Cardiac muscle cell (in vitro differentiated cells and primary cell): ENCODE results near the gene IL17REL. TPM values are rescaled to one million over a fixed set of nuclear protein-coding genes. Genes with fewer than 3 reads are reported as not detected.

Experiments
- DNase-seq, 2 donors: peaks; one replicate each; pipeline versions ENCODE4 v3.0.0 to v3.0.0-alpha.2; 2010 to 2017; ENCODE audit warnings: low read depth in 1 of 2, low spot score in 1 of 2
- H3K27ac ChIP-seq: fragments of 200-600 bp; sonication (generic); 2 replicates; pipeline ENCODE4 v1.5.1; 2016
- H3K27me3 ChIP-seq: fragments of 200-600 bp; sonication (generic); 2 replicates; pipeline ENCODE4 v1.6.0; 2016; ENCODE audit warnings: control low read depth
- H3K36me3 ChIP-seq: fragments of 200-600 bp; sonication (generic); 2 replicates; pipeline ENCODE4 v1.5.1; 2016; ENCODE audit warnings: control low read depth
- H3K4me1 ChIP-seq: fragments of 200-600 bp; sonication (generic); 2 replicates; pipeline ENCODE4 v1.8.1; 2017; ENCODE audit warnings: low read depth, mild to moderate bottlenecking, mixed run types
- H3K4me3 ChIP-seq: fragments of 200-600 bp; sonication (generic); 2 replicates; pipeline ENCODE4 v1.5.1; 2016; ENCODE audit warnings: mild to moderate bottlenecking
- H3K9me3 ChIP-seq: fragments of 200-600 bp; sonication (generic); 2 replicates; pipeline ENCODE4 v1.5.1; 2017; ENCODE audit warnings: low read depth, mild to moderate bottlenecking, control low read depth
- polyA plus RNA-seq: library from polyadenylated mRNA; unstranded; fragments of >200 nt; fragmentation: Nextera tagmentation; extraction: Ambion mirVana; gene quantifications from 2 replicates; pipeline ENCODE4 v1.2.1, GENCODE V29; 2016
- total RNA-seq: library from RNA; depleted of rRNA; stranded (reverse); fragments of >200 nt; gene quantifications from 2 replicates; pipeline ENCODE4 v1.2.3, GENCODE V29; 2016
- TF ChIP-seq, protein P1 (sequence below): IDR thresholded peaks from 2 replicates; pipeline ENCODE4 v1.5.1; 2012; ENCODE audit warnings: low read depth, mild to moderate bottlenecking, low read length

IL17REL gene
- total and polyA plus RNA-seq, 2 experiments from 2014 or later = 1.8 TPM; not detected in 1

DNA sequence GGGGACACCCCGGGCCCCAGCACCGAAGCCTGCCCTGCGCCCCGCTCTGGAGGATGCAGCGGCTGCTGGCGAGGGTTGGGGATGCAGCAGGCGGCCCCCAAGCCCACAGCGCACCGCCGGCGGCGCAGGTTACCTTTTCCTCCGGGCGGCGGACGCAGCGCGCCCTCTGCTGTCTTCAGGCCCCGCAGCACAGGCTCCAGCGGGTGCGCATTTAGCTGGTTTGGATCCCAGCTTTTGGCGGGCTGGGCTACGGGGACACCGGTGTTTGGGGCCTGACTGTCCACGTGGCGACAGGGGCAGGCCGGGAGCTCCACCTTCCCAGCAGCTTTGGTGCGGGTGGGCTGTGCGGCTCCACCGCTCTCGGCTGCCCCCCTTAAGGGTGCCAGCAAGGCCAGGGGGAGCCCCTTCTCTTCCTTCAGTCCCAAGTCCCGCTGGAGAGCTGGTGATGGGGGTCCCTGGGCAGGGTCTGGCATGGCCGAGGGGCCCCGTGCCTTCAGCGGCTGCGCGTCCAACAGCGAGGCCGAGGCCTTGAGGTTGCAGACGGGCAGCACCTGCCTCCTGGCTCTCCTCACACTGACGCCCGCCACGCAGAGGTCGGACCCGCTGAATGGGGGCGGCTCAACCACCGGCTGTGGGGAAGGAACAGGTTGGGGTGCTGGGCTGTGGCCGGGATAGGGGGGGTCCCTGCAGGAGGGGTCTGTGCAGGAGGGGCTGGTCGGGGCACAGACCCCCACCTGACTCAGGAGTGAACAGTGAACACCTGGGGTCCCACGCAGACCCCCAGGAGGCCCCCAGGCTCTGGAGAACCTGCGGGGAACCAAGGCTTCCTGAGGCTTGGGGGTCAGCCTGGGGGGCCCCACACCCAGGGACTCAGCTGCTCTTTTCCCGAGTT is 18.0 kb upstream of the IL17REL start:
- Histone ChIP-seq H3K9me3 (no peaks in the 10 kb centered on the region), H3K36me3 (no peaks in the 10 kb centered on the region), H3K4me3 (peak overlapping the region; percentile 4), H3K27ac (no peak overlapping the region), H3K27me3 (peaks cover 30% of the 10 kb centered on the region), H3K4me1 (no peaks in the 10 kb centered on the region)
- peak; percentile 76 to 85 for DNase-seq
- TF ChIP-seq, protein P1, sequence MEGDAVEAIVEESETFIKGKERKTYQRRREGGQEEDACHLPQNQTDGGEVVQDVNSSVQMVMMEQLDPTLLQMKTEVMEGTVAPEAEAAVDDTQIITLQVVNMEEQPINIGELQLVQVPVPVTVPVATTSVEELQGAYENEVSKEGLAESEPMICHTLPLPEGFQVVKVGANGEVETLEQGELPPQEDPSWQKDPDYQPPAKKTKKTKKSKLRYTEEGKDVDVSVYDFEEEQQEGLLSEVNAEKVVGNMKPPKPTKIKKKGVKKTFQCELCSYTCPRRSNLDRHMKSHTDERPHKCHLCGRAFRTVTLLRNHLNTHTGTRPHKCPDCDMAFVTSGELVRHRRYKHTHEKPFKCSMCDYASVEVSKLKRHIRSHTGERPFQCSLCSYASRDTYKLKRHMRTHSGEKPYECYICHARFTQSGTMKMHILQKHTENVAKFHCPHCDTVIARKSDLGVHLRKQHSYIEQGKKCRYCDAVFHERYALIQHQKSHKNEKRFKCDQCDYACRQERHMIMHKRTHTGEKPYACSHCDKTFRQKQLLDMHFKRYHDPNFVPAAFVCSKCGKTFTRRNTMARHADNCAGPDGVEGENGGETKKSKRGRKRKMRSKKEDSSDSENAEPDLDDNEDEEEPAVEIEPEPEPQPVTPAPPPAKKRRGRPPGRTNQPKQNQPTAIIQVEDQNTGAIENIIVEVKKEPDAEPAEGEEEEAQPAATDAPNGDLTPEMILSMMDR = peak; percentile 85

GRCh38 chr22:50027639-50028537 is 15.3 kb upstream of the IL17REL start:
- Histone ChIP-seq H3K4me1 (no peaks in the 10 kb centered on the region), H3K9me3 (no peaks in the 10 kb centered on the region), H3K4me3 (no peak overlapping the region), H3K27me3 (peaks cover 30% of the 10 kb centered on the region), H3K27ac (no peak overlapping the region), H3K36me3 (no peaks in the 10 kb centered on the region)
- TF ChIP-seq, protein P1 = no peak
- DNase-seq = no peak

GRCh38 chr22:50025993-50026392 is 13.4 kb upstream of the IL17REL start:
- TF ChIP-seq, protein P1 = no peak
- Histone ChIP-seq H3K4me3 (no peak overlapping the region), H3K4me1 (no peaks in the 10 kb centered on the region), H3K9me3 (no peaks in the 10 kb centered on the region), H3K27ac (no peak overlapping the region), H3K36me3 (no peaks in the 10 kb centered on the region), H3K27me3 (peaks cover 33% of the 10 kb centered on the region)
- no peak for DNase-seq

DNA sequence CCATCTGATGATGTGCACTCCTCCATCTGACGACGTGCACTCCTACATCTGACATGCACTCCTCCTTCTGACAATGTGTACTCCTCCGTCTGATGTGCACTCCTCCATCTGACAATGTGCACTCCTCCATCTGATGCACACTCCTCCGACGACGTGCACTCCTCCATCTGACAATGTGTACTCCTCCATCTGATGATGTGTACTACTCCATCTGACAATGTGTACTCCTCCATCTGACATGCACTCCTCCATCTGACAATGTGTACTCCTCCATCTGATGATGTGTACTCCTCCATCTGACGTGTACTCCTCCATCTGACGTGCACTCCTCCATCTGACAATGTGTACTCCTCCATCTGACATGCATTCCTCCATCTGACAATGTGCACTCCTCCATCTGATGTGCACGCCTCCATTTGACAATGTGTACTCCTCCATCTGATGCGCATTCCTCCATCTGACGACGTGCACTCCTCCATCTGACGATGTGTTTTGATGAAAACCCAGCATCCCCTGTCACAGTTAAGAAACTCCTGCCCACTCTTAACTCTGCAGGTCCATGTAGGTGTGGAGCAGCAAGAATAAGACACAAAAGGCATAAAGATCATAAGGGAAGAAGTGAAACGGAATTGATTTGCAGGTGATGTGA is 9.7 kb upstream of the IL17REL start:
- Histone ChIP-seq H3K27ac (no peak overlapping the region), H3K9me3 (no peaks in the 10 kb centered on the region), H3K27me3 (peaks cover 31% of the 10 kb centered on the region), H3K36me3 (no peaks in the 10 kb centered on the region), H3K4me1 (no peaks in the 10 kb centered on the region), H3K4me3 (no peak overlapping the region)
- no peak for DNase-seq
- TF ChIP-seq, protein P1 = no peak

- Histone ChIP-seq H3K9me3 (no peaks in the 10 kb centered on the region), H3K27me3 (peaks cover 42% of the 10 kb centered on the region), H3K36me3 (no peaks in the 10 kb centered on the region), H3K27ac (no peak overlapping the region), H3K4me3 (no peak overlapping the region), H3K4me1 (no peaks in the 10 kb centered on the region)
- no peak for DNase-seq
- TF ChIP-seq, protein P1 = no peak
Observed at GRCh38 chr22:50020606-50021005, 8.0 kb upstream of the IL17REL start.
